Raji (cell line): ENCODE data around the gene NECTIN2.

Experiments
- POLR2A ChIP-seq: IDR thresholded peaks from 2 replicates; pipeline ENCODE4 v1.6.1; 2011; ENCODE audit warnings: low read depth, low read length, control low read depth; ENCODE audit not compliant: insufficient read depth

NECTIN2 gene

GRCh38 chr19:44886141-44886540 lies 40.0 kb downstream of the NECTIN2 start:
- TF ChIP-seq POLR2A = no peak

- no peak for TF ChIP-seq POLR2A
Observed at GRCh38 chr19:44887648-44888047, 41.6 kb downstream of the NECTIN2 start.

- no peak for TF ChIP-seq POLR2A
Observed at GRCh38 chr19:44889830-44890365, 43.8 kb downstream of the NECTIN2 start.

GRCh38 chr19:44890366-44891015 lies 44.4 kb downstream of the NECTIN2 start:
- peak; percentile 86 for TF ChIP-seq POLR2A

GRCh38 chr19:44891016-44891882 lies 45.2 kb downstream of the NECTIN2 start, which contains the start of gene TOMM40:
TOMM40 (plus strand) TSS chr19:44891254; CDS start chr19:44891416, 162 bp downstream.
- peak; percentile 47 for TF ChIP-seq POLR2A

- no peak for TF ChIP-seq POLR2A
Observed at GRCh38 chr19:44892932-44893331, 46.8 kb downstream of the NECTIN2 start.

GRCh38 chr19:44893332-44894051 lies 47.4 kb downstream of the NECTIN2 start:
- no peak for TF ChIP-seq POLR2A

GRCh38 chr19:44894052-44894400 lies 47.9 kb downstream of the NECTIN2 start:
- no peak for TF ChIP-seq POLR2A

GRCh38 chr19:44894946-44895345 lies 48.8 kb downstream of the NECTIN2 start:
- TF ChIP-seq POLR2A = no peak

- TF ChIP-seq POLR2A = no peak
Observed at GRCh38 chr19:44897835-44898234, 51.7 kb downstream of the NECTIN2 start.

- TF ChIP-seq POLR2A = no peak
Observed at GRCh38 chr19:44900328-44901244, 54.5 kb downstream of the NECTIN2 start.

- TF ChIP-seq POLR2A = no peak
Observed at GRCh38 chr19:44903216-44903601, 57.1 kb downstream of the NECTIN2 start.

GRCh38 chr19:44903602-44904425 lies 57.7 kb downstream of the NECTIN2 start:
- no peak for TF ChIP-seq POLR2A

- 0 out of 2 replicates have a peak, but pooled peaks have one; percentile 15 for TF ChIP-seq POLR2A
Observed at GRCh38 chr19:44904426-44904994, 58.4 kb downstream of the NECTIN2 start.
